HG02623 (cell line): ENCODE results near the gene FKBP9.
"Not testable (repeated sequence)": the region's sequence is repeated elsewhere in the genome, so short reads cannot be mapped to it uniquely, and the experiment has no call there.

Experiments used
- ATAC-seq: cut with Tn5 transposase; IDR thresholded peaks from one replicate; pipeline ENCODE4 v1.9.1; 2021; ENCODE audit warnings: moderate library complexity; ENCODE audit not compliant: unreplicated experiment

Gene FKBP9

GRCh38 chr7:32957326-32958045, at the start of gene FKBP9:
FKBP9 (plus strand) TSS chr7:32957440; CDS start chr7:32957574, 134 bp downstream.
- ATAC-seq: peak; percentile 75

- ATAC-seq: no peak
These were observed 47.0 kb upstream of the FKBP9 start for GRCh38 chr7:32910195-32910594.

GRCh38 chr7:32914184-32914583, 43.1 kb upstream of the FKBP9 start:
- ATAC-seq: no peak

- ATAC-seq: no peak
These were observed 42.2 kb upstream of the FKBP9 start for GRCh38 chr7:32915041-32915536.

- ATAC-seq: no peak
These were observed 41.2 kb upstream of the FKBP9 start for GRCh38 chr7:32916006-32916405.

GRCh38 chr7:32916994-32917393, 40.2 kb upstream of the FKBP9 start:
- not testable (repeated sequence) for ATAC-seq

GRCh38 chr7:32921896-32922295, 35.3 kb upstream of the FKBP9 start:
- no peak for ATAC-seq

GRCh38 chr7:32928785-32929298, 28.4 kb upstream of the FKBP9 start:
- peak; percentile 50 for ATAC-seq

- no peak for ATAC-seq
These were observed 27.7 kb upstream of the FKBP9 start for GRCh38 chr7:32929430-32930143.

- ATAC-seq: no peak
These were observed 26.9 kb upstream of the FKBP9 start for GRCh38 chr7:32930378-32930777.

GRCh38 chr7:32935558-32935957, 21.7 kb upstream of the FKBP9 start:
- no peak for ATAC-seq

- no peak for ATAC-seq
These were observed 20.6 kb upstream of the FKBP9 start for GRCh38 chr7:32936689-32937088.

GRCh38 chr7:32937344-32938174, 19.7 kb upstream of the FKBP9 start:
- no peak for ATAC-seq

- ATAC-seq: no peak
These were observed 16.1 kb upstream of the FKBP9 start for GRCh38 chr7:32941181-32941580.

GRCh38 chr7:32941681-32942414, 15.4 kb upstream of the FKBP9 start:
- ATAC-seq: peak; percentile 1

GRCh38 chr7:32942415-32943251, 14.6 kb upstream of the FKBP9 start:
- ATAC-seq: peak; percentile 89

- ATAC-seq: no peak
These were observed 13.8 kb upstream of the FKBP9 start for GRCh38 chr7:32943252-32944030.

- no peak for ATAC-seq
These were observed 9.7 kb upstream of the FKBP9 start for GRCh38 chr7:32947420-32947983.
